Measurements from ENCODE around the gene TMEM163.
"Not testable (repeated sequence)": the region's sequence is repeated elsewhere in the genome, so short reads cannot be mapped to it uniquely, and the experiment has no call there.

TMEM163 gene

GRCh38 chr2:134728163-134728562 is 9.4 kb upstream of the TMEM163 start:
- Mint-ChIP-seq H3K27me3 (ENCODE audit: low read depth) (peaks cover 11% of the 10 kb centered on the region), H3K9me3 (peaks cover 3% of the 10 kb centered on the region), H3K36me3 (ENCODE audit: low read depth) (no peaks in the 10 kb centered on the region), H3K27ac (no peak overlapping the region), H3K4me3 (no peak overlapping the region), H3K4me1 (peaks cover 7% of the 10 kb centered on the region)
- no peak for TF ChIP-seq CTCF (IDR thresholded peaks at IDR 0.05; ENCODE audit: unreplicated experiment in 3 of 3)

- H3K4me3 Mint-ChIP-seq, result peak overlapping the region in 1 of 3 experiments; percentile 11
- H3K36me3 Mint-ChIP-seq (ENCODE audit: low read depth), result no peaks in the 10 kb centered on the region
- peaks cover 3% of the 10 kb centered on the region for H3K9me3 Mint-ChIP-seq
- no peak overlapping the region for H3K27ac Mint-ChIP-seq
- H3K27me3 Mint-ChIP-seq (ENCODE audit: low read depth), result peaks cover 19% of the 10 kb centered on the region
- H3K4me1 Mint-ChIP-seq, result peaks cover 7% of the 10 kb centered on the region
- TF ChIP-seq CTCF (IDR thresholded peaks at IDR 0.05; ENCODE audit: unreplicated experiment in 3 of 3), result no peak
These were observed 8.6 kb upstream of the TMEM163 start for GRCh38 chr2:134727385-134727784.

- TF ChIP-seq CTCF (IDR thresholded peaks at IDR 0.05; ENCODE audit: unreplicated experiment in 3 of 3), result no peak
- H3K9me3 Mint-ChIP-seq, result peaks cover 3% of the 10 kb centered on the region
- H3K4me1 Mint-ChIP-seq, result peaks cover 7% of the 10 kb centered on the region
- H3K4me3 Mint-ChIP-seq, result no peak overlapping the region
- H3K27ac Mint-ChIP-seq, result no peak overlapping the region
- H3K27me3 Mint-ChIP-seq (ENCODE audit: low read depth), result peaks cover 26% of the 10 kb centered on the region
- H3K36me3 Mint-ChIP-seq (ENCODE audit: low read depth), result no peaks in the 10 kb centered on the region
These were observed 7.8 kb upstream of the TMEM163 start for GRCh38 chr2:134726645-134727044.

GRCh38 chr2:134725876-134726275 is 7.1 kb upstream of the TMEM163 start:
- Mint-ChIP-seq H3K36me3 (ENCODE audit: low read depth) (no peaks in the 10 kb centered on the region), H3K4me1 (peaks cover 7% of the 10 kb centered on the region), H3K4me3 (no peak overlapping the region), H3K9me3 (no peaks in the 10 kb centered on the region), H3K27ac (no peak overlapping the region), H3K27me3 (ENCODE audit: low read depth) (peaks cover 34% of the 10 kb centered on the region)
- TF ChIP-seq CTCF (IDR thresholded peaks at IDR 0.05; ENCODE audit: unreplicated experiment in 3 of 3), result no peak

GRCh38 chr2:134724341-134724740 is 5.5 kb upstream of the TMEM163 start:
- no peak overlapping the region for H3K4me3 Mint-ChIP-seq
- H3K36me3 Mint-ChIP-seq (ENCODE audit: low read depth), result no peaks in the 10 kb centered on the region
- peaks cover 49% of the 10 kb centered on the region for H3K27me3 Mint-ChIP-seq (ENCODE audit: low read depth)
- peaks cover 7% of the 10 kb centered on the region for H3K4me1 Mint-ChIP-seq
- H3K27ac Mint-ChIP-seq, result no peak overlapping the region
- no peak for TF ChIP-seq CTCF (IDR thresholded peaks at IDR 0.05; ENCODE audit: unreplicated experiment in 3 of 3)
- no peaks in the 10 kb centered on the region for H3K9me3 Mint-ChIP-seq

- not testable (repeated sequence) for H3K36me3 Mint-ChIP-seq (ENCODE audit: low read depth); H3K4me3 Mint-ChIP-seq; H3K4me1 Mint-ChIP-seq; H3K9me3 Mint-ChIP-seq; H3K27ac Mint-ChIP-seq
- peaks cover 51% of the 10 kb centered on the region for H3K27me3 Mint-ChIP-seq (ENCODE audit: low read depth)
These were observed 4.9 kb upstream of the TMEM163 start for GRCh38 chr2:134723742-134724141.

Measured in nephron (organoid).